Testis (tissue), 3 donors: Measurements from ENCODE around the gene GET4. TPM values are rescaled to one million over a fixed set of nuclear protein-coding genes. Genes with fewer than 3 reads are reported as not detected.

Experiments used
- DNase-seq: peaks from one replicate; pipeline ENCODE4 v3.0.0-alpha.2; 2019
- H3K27ac ChIP-seq, 2 donors: fragments of 200-600 bp; sonication (generic); one replicate each; pipeline ENCODE4 v1.5.1; 2019
- H3K27me3 ChIP-seq: fragments of 200-600 bp; sonication (generic); one replicate; pipeline ENCODE4 v1.5.1; 2019
- H3K36me3 ChIP-seq: fragments of 200-600 bp; sonication (generic); one replicate; pipeline ENCODE4 v1.5.1; 2017; ENCODE audit warnings: low read depth; ENCODE audit errors: missing control alignments
- H3K4me1 ChIP-seq: fragments of 200-600 bp; sonication (generic); one replicate; pipeline ENCODE4 v1.5.1; 2019
- H3K4me3 ChIP-seq, 2 donors: fragments of 200-600 bp; sonication (generic); one replicate each; pipeline ENCODE4 v1.5.1; 2017 to 2019
- H3K9me3 ChIP-seq: fragments of 200-600 bp; sonication (generic); one replicate; pipeline ENCODE4 v1.5.1; 2017
- CTCF ChIP-seq, 3 experiments: fragments of 450-650 bp in 2 of 3; fragments of 200-600 bp in 1 of 3; sonication (generic) in 1 of 3; IDR thresholded peaks; one replicate each; pipeline ENCODE4 v1.5.1; 2016 to 2019; ENCODE audit warnings: antibody characterized with exemption in 3 of 3, mild to moderate bottlenecking in 2 of 3, moderate library complexity in 1 of 3
- POLR2A ChIP-seq: fragments of 450-650 bp; IDR thresholded peaks from one replicate; pipeline ENCODE4 v1.6.1; 2017; ENCODE audit warnings: antibody characterized with exemption, mild to moderate bottlenecking, moderate library complexity
- WGBS, 2 donors: methylation state at CpG; one replicate each; pipeline ENCODE4 v1.1.5; 2018; 5-methylcytosine and 5-hydroxymethylcytosine counted together
- intact Hi-C: fragments of 100-400 bp; cut with DNase I; formaldehyde crosslinking; loops from one replicate; pipeline ENCODE4 v1.15.1; 2023; ENCODE audit warnings: low total_unique reads
- polyA plus RNA-seq: library from polyadenylated mRNA; stranded (reverse); fragments of 350-450 nt; fragmentation: Illumina TruSeq; extraction: RNeasy Lipid Tissue Mini Kit (QIAGEN cat#74804); gene quantifications from one replicate; pipeline ENCODE4 v1.2.3, GENCODE V29; 2014; ENCODE audit warnings: low read depth, low replicate concordance; ENCODE audit not compliant: insufficient read depth
- total RNA-seq, 2 donors: library from RNA; depleted of rRNA; stranded (reverse); fragments of >200 nt; gene quantifications; one replicate each; pipeline ENCODE4 v1.2.3, GENCODE V29; 2016

GET4 gene
- total and polyA plus RNA-seq, 3 donors from 2014 or later, result 89.0 to 141 (median 128) TPM

- Histone ChIP-seq H3K4me3 (no peak overlapping the region), H3K9me3 (no peaks in the 10 kb centered on the region), H3K36me3 (no peaks in the 10 kb centered on the region), H3K27ac (no peak overlapping the region), H3K4me1 (peaks cover 15% of the 10 kb centered on the region), H3K27me3 (no peaks in the 10 kb centered on the region)
- WGBS, 2 donors, result 94 to 96% methylated on average over 12 to 14 of the region's 18 CpGs
- DNase-seq, result no peak
- no peak for TF ChIP-seq POLR2A
- no peak for TF ChIP-seq CTCF (IDR thresholded peaks at IDR 0.05)
- intact Hi-C loops, result no loop called here
Observed at GRCh38 chr7:887488-887820, 11.1 kb downstream of the GET4 start.

- intact Hi-C loops, result no loop called here
- no peak overlapping the region for H3K27ac ChIP-seq
- WGBS, 2 donors, result 91 to 92% methylated on average over 12 to 43 of the region's 43 CpGs
- H3K9me3 ChIP-seq, result no peaks in the 10 kb centered on the region
- H3K27me3 ChIP-seq, result no peaks in the 10 kb centered on the region
- no peak overlapping the region for H3K4me3 ChIP-seq
- no peak for DNase-seq
- H3K4me1 ChIP-seq, result peaks cover 14% of the 10 kb centered on the region
- H3K36me3 ChIP-seq, result no peaks in the 10 kb centered on the region
- no peak for TF ChIP-seq POLR2A
- no peak for TF ChIP-seq CTCF (IDR thresholded peaks at IDR 0.05)
Observed at GRCh38 chr7:888081-889024, 12.0 kb downstream of the GET4 start.

GRCh38 chr7:889025-889390 lies 12.7 kb downstream of the GET4 start:
- DNase-seq, result no peak
- intact Hi-C loops, result no loop called here
- Histone ChIP-seq H3K36me3 (no peaks in the 10 kb centered on the region), H3K27ac (no peak overlapping the region), H3K4me1 (peaks cover 8% of the 10 kb centered on the region), H3K27me3 (no peaks in the 10 kb centered on the region), H3K9me3 (no peaks in the 10 kb centered on the region), H3K4me3 (no peak overlapping the region)
- 86% methylated on average over 6 to 15 of the region's 15 CpGs for WGBS, 2 donors
- TF ChIP-seq POLR2A (no peak), CTCF (IDR thresholded peaks at IDR 0.05) (no peak)

GRCh38 chr7:889391-889790 lies 13.0 kb downstream of the GET4 start:
- Histone ChIP-seq H3K9me3 (no peaks in the 10 kb centered on the region), H3K36me3 (no peaks in the 10 kb centered on the region), H3K4me3 (no peak overlapping the region), H3K27ac (no peak overlapping the region), H3K27me3 (no peaks in the 10 kb centered on the region), H3K4me1 (peaks cover 8% of the 10 kb centered on the region)
- no peak for DNase-seq
- WGBS, 2 donors, result 94 to 95% methylated on average over 16 to 18 of the region's 18 CpGs
- no peak for TF ChIP-seq POLR2A
- no peak for TF ChIP-seq CTCF (IDR thresholded peaks at IDR 0.05)
- intact Hi-C loops, result no loop called here

GRCh38 chr7:890868-891267 lies 14.5 kb downstream of the GET4 start:
- no peaks in the 10 kb centered on the region for H3K27me3 ChIP-seq
- TF ChIP-seq CTCF (IDR thresholded peaks at IDR 0.05) (no peak), POLR2A (no peak)
- H3K4me3 ChIP-seq, result no peak overlapping the region
- no peak for DNase-seq
- no peaks in the 10 kb centered on the region for H3K4me1 ChIP-seq
- H3K9me3 ChIP-seq, result no peaks in the 10 kb centered on the region
- intact Hi-C loops, result no loop called here
- no peak overlapping the region for H3K27ac ChIP-seq
- 89 to 93% methylated on average over 15 of the region's 15 CpGs for WGBS, 2 donors
- peaks cover 5% of the 10 kb centered on the region for H3K36me3 ChIP-seq
